ENCODE data around the gene APBB2.
"Not testable (repeated sequence)": the region's sequence is repeated elsewhere in the genome, so short reads cannot be mapped to it uniquely, and the experiment has no call there.

APBB2 gene

DNA sequence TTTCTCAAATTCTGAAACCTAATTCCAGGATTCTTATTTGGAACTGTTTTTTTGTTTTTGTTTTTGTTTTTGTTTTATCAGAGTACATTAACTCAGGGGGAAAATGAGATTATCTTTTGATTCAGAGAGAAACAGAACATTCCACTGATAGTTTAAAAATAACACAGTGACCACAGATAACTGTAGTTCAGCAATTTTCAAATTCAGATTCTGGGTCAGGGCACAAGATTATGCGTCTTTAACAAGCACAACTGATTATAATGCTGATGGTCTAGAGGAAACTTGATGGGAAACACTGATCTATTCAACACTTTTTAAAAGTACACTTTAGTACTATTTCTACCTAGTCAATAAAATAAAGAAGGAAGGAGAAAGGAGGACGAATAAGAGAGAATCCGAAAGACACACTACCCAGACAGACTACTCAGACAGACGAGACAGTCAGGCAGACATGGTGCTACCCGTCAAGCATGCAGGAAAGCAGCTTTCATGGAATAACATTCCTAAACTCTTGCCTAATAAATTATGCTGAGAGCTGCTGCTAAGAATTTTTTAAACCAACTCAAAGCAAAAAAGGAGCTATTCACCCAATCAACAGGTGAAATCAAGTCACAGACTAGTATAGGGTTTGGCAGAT is 59.0 kb downstream of the APBB2 start:
- no peak for DNase-seq

GRCh38 chr4:41154814-41155177 is 59.5 kb downstream of the APBB2 start:
- DNase-seq, result no peak

GRCh38 chr4:41154010-41154813 is 60.1 kb downstream of the APBB2 start:
- DNase-seq, result no peak

- no peak for DNase-seq
These were observed 63.9 kb downstream of the APBB2 start for GRCh38 chr4:41150401-41150800.

DNA sequence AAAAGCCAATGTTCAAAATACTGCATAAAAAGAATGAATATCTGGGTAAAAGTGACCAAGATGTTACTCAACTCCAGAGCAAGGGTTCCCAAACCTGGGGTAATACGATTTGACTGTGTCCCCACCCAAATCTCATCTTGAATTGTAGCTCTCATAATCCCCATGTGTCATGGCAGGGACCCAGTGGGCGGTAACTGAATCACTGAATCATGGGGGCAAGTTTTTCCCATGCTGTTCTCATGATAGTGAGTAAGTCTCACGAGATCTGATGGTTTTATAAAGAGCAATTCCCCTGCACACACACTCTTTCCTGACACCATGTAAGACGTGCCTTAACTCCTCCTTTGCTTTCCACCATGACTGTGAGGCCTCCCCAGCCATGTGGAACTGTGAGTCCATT is 64.8 kb downstream of the APBB2 start:
- DNase-seq, result not testable (repeated sequence)

GRCh38 chr4:41148931-41149330 is 65.4 kb downstream of the APBB2 start:
- DNase-seq, result no peak

DNA sequence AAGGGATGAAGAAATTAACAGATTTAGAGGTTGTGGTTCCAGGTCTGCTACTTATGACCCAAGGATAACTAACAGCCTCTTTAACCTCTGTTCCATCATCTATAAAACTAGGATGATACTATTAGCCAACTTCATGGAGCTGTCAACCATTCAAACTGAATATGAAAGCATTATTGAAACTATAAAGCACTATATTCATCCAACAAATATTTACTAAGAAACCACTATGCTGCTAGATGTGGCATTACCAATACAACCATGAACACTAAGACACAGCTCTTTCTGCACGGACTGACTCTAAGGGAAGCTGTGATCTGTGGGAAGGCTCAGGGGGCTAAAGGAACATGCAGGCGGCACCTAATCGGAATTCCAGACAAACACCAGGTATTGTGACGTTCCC is 66.0 kb downstream of the APBB2 start:
- DNase-seq, result no peak

- DNase-seq, result not testable (repeated sequence)
These were observed 66.8 kb downstream of the APBB2 start for GRCh38 chr4:41147570-41147969.

DNA sequence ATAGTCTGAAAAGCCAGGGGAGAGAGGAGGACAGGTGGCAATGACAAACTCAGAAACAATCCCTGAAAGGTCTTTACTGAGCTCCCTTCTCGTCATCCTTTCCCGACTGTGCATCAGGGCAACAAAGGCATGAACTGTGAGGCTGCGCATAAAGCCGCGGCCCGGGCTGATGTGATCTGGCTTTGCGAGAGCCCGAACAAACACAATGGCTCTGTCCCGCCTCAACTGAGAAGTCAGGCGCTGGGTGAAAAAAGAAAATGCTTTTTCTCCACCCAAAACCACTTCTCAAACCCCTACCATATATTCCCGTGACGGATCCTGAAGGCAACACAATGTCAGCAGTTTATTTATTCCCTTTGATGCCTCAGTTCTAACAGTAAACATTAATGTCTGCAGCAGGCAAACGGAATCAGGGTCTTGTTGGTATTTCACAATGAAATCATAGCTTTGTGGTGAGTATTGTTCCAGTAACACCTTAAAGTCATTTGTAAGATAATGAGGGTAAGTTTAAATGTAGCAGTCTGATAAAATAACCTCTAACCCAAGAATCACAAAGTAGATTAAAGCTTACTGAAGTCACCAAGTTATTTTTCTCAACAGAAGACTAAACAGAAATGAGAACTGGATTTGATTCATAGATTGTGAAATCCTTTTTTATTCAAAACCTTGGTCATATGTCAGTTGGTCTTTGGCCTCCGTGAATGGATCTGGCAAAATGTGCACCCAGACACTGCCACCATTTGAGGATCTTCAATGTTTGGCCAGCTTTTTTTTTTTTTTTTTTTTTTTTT is 67.4 kb downstream of the APBB2 start:
- no peak for DNase-seq

DNA sequence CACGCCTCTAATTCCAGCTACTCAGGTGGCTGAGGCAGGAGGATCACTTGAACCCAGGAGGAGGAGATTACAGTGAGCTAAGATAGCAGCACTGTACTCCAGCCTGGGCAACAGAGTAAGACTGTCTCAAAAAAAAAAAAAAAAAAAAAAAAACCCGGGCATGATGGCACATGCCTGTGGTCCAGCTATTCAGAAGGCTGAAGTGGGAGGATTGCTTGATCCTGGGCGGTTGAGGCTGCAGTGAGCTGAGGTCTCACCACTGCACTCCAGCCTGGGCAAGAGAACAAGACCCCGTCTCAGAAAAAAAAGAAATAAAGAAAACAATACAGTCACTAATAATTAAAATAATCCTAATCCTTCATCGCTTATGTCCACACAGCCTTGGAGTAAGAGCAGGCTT is 68.1 kb downstream of the APBB2 start:
- DNase-seq, result no peak

DNA sequence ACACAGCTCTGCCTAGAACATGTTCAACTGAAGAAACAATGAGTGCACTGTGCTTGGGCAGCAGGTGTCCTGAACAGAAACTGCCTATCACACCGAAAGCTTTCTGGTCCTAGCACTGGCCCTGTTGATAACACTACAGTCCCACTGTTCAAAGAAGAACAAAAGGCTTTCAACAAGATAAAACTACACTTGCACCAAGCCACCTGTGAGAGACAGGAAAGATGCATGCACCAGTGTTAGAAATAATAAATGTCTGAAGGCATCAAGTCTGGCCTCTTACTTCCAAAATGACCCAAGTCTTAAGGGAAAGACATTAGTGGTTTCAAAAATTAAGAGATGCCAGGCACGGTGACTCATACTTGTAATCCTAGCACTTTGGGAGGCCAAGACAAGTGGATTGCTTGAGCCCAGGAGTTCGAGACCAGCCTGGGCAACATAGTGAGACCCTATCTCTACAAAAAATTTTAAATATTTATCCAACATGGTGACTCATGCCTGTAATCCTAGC is 68.7 kb downstream of the APBB2 start:
- DNase-seq, result no peak

GRCh38 chr4:41144812-41145211 is 69.5 kb downstream of the APBB2 start:
- no peak for DNase-seq

- no peak for DNase-seq
These were observed 70.3 kb downstream of the APBB2 start for GRCh38 chr4:41144040-41144379.

DNA sequence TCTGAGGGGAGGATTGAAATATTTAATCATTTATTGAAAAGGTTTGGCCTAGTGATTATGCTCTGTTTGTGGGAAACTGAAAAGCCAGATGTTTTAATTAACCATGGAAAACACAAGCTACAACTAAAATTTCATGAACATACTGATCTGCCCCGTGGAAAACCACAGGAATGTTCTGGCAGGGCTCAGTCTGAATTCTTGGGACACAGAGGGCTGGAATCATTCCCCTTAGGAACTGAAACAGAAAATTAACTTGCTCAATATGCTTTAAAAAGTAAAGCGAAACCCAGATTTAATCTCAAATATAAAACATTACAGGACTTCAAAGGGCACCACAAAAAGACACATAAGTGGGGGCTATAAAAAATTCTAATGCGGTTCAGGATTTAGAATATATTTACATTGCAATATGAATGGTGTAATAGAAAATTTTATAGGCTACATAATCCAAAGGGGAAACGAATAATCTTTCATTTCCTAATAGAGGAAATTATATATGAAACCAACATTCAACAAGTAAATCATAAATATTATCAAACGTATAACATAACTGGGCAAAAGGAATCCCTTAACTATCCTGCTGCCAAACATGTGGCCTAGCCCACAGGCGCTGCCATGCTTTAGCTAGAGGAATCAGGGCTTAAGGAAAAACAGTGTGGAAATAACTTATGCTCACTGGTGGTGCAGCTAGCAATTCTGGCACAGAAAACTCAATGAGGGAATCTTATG is 70.9 kb downstream of the APBB2 start:
- DNase-seq, result no peak

GRCh38 chr4:41142376-41143310 is 71.7 kb downstream of the APBB2 start:
- no peak for DNase-seq

GRCh38 chr4:41141900-41142299 is 72.4 kb downstream of the APBB2 start:
- no peak for DNase-seq

DNA sequence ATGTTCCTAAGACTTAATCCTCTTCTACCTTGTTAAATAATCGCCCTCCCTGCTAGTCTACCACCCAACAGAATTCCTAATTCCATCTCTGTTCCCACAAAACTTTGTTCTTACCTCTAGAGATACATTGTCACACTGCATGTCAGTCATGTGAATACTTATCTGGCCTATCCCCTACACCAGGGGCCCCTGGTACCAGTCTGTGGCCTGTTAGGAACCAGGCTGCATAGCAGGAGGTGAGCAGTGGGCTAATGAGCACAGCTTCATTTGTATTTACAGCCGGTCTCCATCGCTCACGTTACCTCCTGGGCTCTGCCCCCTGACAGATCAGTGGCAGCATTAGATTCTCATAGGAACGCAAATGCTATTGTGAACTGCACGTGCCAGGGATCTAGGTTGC is 73.9 kb downstream of the APBB2 start:
- no peak for DNase-seq

DNA sequence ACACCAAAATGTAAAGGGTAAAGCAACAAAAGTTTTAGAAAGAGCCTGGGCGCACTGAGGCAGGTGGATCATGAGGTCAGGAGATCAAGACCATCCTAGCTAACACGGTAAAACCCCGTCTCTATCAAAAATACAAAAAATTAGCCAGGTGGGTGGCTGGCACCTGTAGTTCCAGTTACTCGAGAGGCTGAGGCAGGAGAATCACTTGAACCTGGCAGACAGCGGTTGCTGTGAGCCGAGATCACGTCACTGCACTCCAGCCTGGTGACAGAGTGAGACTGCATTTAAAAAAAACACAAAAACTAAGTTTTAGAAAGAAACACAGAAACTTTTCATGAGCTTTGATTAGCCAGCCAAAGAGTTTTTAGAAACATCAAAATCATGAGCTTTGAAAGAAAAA is 76.5 kb downstream of the APBB2 start:
- DNase-seq, result no peak

GRCh38 chr4:41136456-41136855 is 77.9 kb downstream of the APBB2 start:
- no peak for DNase-seq

- DNase-seq, result no peak
These were observed 78.5 kb downstream of the APBB2 start for GRCh38 chr4:41135801-41136200.

- DNase-seq, result no peak
These were observed 79.8 kb downstream of the APBB2 start for GRCh38 chr4:41134581-41134980.

DNA sequence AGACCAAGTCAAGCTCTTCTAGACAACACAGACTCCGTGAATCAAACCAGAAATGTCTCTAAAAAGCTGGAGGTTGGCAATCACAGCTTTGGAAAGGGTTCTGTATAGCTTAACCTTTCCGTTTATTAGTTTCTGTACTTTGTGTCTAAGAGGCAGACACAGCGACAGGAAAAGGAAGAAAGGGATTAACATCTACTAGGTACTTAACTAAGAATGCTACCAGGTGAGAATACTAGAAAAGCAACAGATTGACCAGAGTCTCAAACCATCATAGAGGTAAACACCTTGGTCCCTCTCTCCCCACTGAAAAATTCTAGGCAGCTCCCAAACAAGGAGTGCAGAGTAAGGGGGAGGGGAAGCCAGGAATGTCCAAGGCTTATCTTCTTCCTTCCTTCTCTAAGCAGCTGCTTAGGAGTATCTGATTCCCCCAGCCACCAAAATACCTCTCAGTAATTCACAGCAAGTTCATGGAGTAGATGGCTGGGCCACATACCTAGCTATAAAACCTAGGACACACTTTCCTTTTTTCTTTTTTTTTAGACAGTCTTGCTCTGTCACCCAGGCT is 80.8 kb downstream of the APBB2 start:
- DNase-seq, result no peak
